IMR-90 (cell line): ENCODE measurements around the gene SPATA2.

Source experiments
- BHLHE40 ChIP-seq: fragments of 150-350 bp; IDR thresholded peaks from 2 replicates; pipeline ENCODE4 v1.6.1; 2016; ENCODE audit warnings: mild to moderate bottlenecking, low read depth, low read length
- CHD1 ChIP-seq: IDR thresholded peaks from 2 replicates; pipeline ENCODE4 v1.6.1; 2012; ENCODE audit warnings: low read depth, low read length, improper control_type of control experiment
- FOS ChIP-seq: fragments of 150-350 bp; IDR thresholded peaks from 2 replicates; pipeline ENCODE4 v1.6.1; 2016; ENCODE audit warnings: low read depth, low read length
- MAZ ChIP-seq: IDR thresholded peaks from 2 replicates; pipeline ENCODE4 v1.6.1; 2012; ENCODE audit warnings: low read depth, mild to moderate bottlenecking, low read length, improper control_type of control experiment, moderate library complexity, borderline replicate concordance
- POLR2A ChIP-seq: IDR thresholded peaks from 2 replicates; pipeline ENCODE4 v1.6.1; 2012; ENCODE audit warnings: mild to moderate bottlenecking, low read depth, low read length
- RAD21 ChIP-seq: IDR thresholded peaks from 2 replicates; pipeline ENCODE4 v1.6.1; 2012; ENCODE audit warnings: low read length, improper control_type of control experiment
- RCOR1 ChIP-seq: IDR thresholded peaks from 2 replicates; pipeline ENCODE4 v1.6.1; 2012; ENCODE audit warnings: mild to moderate bottlenecking, low read length, improper control_type of control experiment; ENCODE audit not compliant: insufficient replicate concordance
- RFX5 ChIP-seq: IDR thresholded peaks from 2 replicates; pipeline ENCODE4 v1.8.0; 2012; ENCODE audit warnings: low read depth, mild to moderate bottlenecking, low read length, moderate library complexity
- SMC3 ChIP-seq: fragments of 150-350 bp; IDR thresholded peaks from 2 replicates; pipeline ENCODE4 v1.6.1; 2016; ENCODE audit warnings: low read depth, mild to moderate bottlenecking, antibody characterized with exemption, low read length, moderate library complexity
- TF ChIP-seq, protein P1 (sequence below): conservative IDR thresholded peaks from 2 replicates; pipeline ENCODE4 v1.5.1; 2012; ENCODE audit warnings: mild to moderate bottlenecking, low read depth, low read length, improper control_type of control experiment
- TF ChIP-seq, protein P2 (sequence below): fragments of 150-350 bp; IDR thresholded peaks from 2 replicates; pipeline ENCODE4 v1.6.1; 2017; ENCODE audit warnings: mild to moderate bottlenecking, antibody characterized with exemption, low read length, low read depth

DNA sequence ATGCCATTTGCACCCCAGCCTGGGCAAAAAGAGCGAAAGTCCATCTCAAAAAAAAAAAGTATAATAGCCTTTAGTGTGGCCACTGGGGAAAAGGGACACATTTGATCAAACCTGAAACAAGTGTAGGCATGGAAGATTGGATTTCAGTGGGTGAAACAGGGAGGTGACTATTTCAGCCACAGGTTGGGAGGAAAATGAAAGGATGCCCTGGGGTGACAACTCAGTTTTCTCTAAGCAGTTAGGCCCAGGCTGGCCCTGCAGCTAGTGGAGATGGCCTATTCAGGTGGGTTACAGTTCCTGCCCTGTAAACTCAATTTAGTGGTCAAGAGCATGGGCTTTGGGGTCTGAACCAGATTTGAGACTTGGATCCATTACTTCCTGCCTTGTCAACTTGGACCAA is 36.4 kb downstream of the SPATA2 start:
- TF ChIP-seq, protein P1, sequence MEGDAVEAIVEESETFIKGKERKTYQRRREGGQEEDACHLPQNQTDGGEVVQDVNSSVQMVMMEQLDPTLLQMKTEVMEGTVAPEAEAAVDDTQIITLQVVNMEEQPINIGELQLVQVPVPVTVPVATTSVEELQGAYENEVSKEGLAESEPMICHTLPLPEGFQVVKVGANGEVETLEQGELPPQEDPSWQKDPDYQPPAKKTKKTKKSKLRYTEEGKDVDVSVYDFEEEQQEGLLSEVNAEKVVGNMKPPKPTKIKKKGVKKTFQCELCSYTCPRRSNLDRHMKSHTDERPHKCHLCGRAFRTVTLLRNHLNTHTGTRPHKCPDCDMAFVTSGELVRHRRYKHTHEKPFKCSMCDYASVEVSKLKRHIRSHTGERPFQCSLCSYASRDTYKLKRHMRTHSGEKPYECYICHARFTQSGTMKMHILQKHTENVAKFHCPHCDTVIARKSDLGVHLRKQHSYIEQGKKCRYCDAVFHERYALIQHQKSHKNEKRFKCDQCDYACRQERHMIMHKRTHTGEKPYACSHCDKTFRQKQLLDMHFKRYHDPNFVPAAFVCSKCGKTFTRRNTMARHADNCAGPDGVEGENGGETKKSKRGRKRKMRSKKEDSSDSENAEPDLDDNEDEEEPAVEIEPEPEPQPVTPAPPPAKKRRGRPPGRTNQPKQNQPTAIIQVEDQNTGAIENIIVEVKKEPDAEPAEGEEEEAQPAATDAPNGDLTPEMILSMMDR, result no peak
- TF ChIP-seq, protein P2, sequence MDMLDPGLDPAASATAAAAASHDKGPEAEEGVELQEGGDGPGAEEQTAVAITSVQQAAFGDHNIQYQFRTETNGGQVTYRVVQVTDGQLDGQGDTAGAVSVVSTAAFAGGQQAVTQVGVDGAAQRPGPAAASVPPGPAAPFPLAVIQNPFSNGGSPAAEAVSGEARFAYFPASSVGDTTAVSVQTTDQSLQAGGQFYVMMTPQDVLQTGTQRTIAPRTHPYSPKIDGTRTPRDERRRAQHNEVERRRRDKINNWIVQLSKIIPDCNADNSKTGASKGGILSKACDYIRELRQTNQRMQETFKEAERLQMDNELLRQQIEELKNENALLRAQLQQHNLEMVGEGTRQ, result no peak
- TF ChIP-seq CHD1 (no peak), BHLHE40 (no peak), POLR2A (no peak), RCOR1 (no peak), FOS (no peak), MAZ (no peak), SMC3 (no peak), RAD21 (no peak), RFX5 (no peak)
